ENCODE results near the gene ORC3. TPM values are rescaled to one million over a fixed set of nuclear protein-coding genes. Genes with fewer than 3 reads are reported as not detected.

The ORC3 gene
- total and polyA plus RNA-seq, 2 of the 4 experiments (the other 2 are of a cell fraction): 22.3 to 30.6 TPM

DNA sequence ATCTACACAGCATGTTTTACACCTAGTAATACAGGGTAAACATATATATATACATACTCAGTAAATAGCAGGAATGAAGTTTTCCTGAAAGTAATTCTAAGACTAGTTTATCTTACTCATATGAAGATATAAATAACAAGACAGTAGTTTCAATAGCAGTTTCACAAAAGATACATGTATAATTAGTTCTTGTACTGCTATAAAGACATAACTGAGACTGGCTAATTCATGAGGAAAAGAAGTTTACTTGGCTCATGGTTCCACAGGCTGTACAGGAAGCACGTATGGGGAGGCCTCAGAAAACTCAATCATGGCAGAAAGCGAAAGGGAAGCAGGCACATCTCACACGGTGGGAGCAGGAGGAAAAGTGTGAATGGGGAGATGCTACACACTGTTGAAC lies 17.1 kb upstream of the ORC3 start:
- CTCF ChIA-PET: interaction anchor here (0.8 kb wide), 1 partner anchor 66 kb away, joined by 3 read pairs; no protein-coding TSS in a partner anchor
- Histone ChIP-seq H3K4me1 (ENCODE audit: control insufficient read depth, insufficient read depth, low read length) (peaks cover 23% of the 10 kb centered on the region), H3K4me2 (ENCODE audit: low read depth, low read length) (peak overlapping the region; percentile 61), H2BK15ac (ENCODE audit: low read depth, low read length) (no peak overlapping the region; the same call in 2 of the 3 replicates), H4K91ac (ENCODE audit: insufficient read depth, low read depth, low read length) (peak overlapping the region; percentile 74; the same call in 1 of the 2 replicates), H2BK120ac (ENCODE audit: low read depth, low read length) (peak overlapping the region; percentile 61), H2BK5ac (ENCODE audit: low read depth, low read length, poor library complexity, severe bottlenecking) (peak overlapping the region; percentile 89), H4K8ac (ENCODE audit: low read depth in 2 of 2, low read length in 2 of 2) (peak overlapping the region; percentile 66 to 82; a peak in 3 of 4 replicates), H3K27me3 (ENCODE audit: control insufficient read depth, insufficient read depth, low read length) (no peaks in the 10 kb centered on the region), H3K9me1 (ENCODE audit: insufficient read depth, low read length) (peaks cover 12% of the 10 kb centered on the region), H2AK9ac (replicated peaks; ENCODE audit: low read depth, low read length, poor library complexity) (no peak overlapping the region), H4K5ac (ENCODE audit: low read depth, low read length) (peak overlapping the region; percentile 80), H3K4ac (ENCODE audit: low read depth, low read length) (peak overlapping the region; percentile 42; the same call in 1 of the 2 replicates), H2AK5ac (ENCODE audit: low read depth, low read length) (peak overlapping the region; percentile 46; the same call in 1 of the 2 replicates), H3K36me3 (ENCODE audit: control insufficient read depth, insufficient read depth, low read length) (peaks cover 13% of the 10 kb centered on the region), H3K18ac (ENCODE audit: low read depth, low read length) (peak overlapping the region; percentile 85), H3K79me1 (ENCODE audit: low read depth in 1 of 2, low read length in 2 of 2) (peaks cover 33 to 64% of the 10 kb centered on the region in 2 experiments), H4K20me1 (ENCODE audit: insufficient read depth, low read length) (peaks cover 35% of the 10 kb centered on the region; the same call in 1 of the 2 replicates), H3K14ac (replicated peaks; ENCODE audit: low read depth, low read length) (no peak overlapping the region; the same call in none of the 2 replicates), H3K23ac (ENCODE audit: low read depth, low read length) (no peak overlapping the region), H2BK20ac (ENCODE audit: low read depth, low read length) (0 out of 2 replicates have a peak overlapping the region, but pooled peaks have one; percentile 65), H3K9me3 (ENCODE audit: control insufficient read depth, insufficient read depth, low read length) (no peaks in the 10 kb centered on the region), H2AFZ (replicated peaks; ENCODE audit: low read length, poor library complexity) (no peak overlapping the region), H3K9ac (ENCODE audit: low read depth, low read length) (no peak overlapping the region), H3K27ac (ENCODE audit: insufficient read depth, low read length) (peak overlapping the region; percentile 16; the same call in 1 of the 2 replicates), H3K4me3 (ENCODE audit: insufficient read depth, low read depth, low read length) (no peak overlapping the region), H3K56ac (ENCODE audit: extremely low read depth, insufficient read depth, low read length) (no peak overlapping the region)
- no CpG with 5 or more reads among the region's 3 CpGs for WGBS, 2 experiments (ENCODE audit: extremely low coverage in 2 of 2, insufficient read length in 1 of 2)
- intact Hi-C loops (cut with micrococcal nuclease) (loop anchor here (10.0 kb wide), 1 partner anchor 168 kb away; the partner anchor contains the start of gene CFAP206), dilution Hi-C loops (cut with HindIII; ENCODE audit: low sequenced_read_pairs, unreplicated experiment) (no loop called here), in situ Hi-C loops (cut with MboI; ENCODE audit: low sequenced_read_pairs) (loop anchor here (25.0 kb wide), 1 partner anchor 1289 kb away; no protein-coding TSS in a partner anchor)
- POLR2A ChIA-PET (ENCODE audit: unreplicated experiment): no interaction called here
- no TSS peak for BruUV-seq (replicated peaks)
- no peak for DNase-seq
- no peak for ATAC-seq (ENCODE audit: low read depth)
- TF ChIP-seq BHLHE40 (IDR thresholded peaks at IDR 0.05; ENCODE audit: low read depth, low read length) (no peak), MAFK (IDR thresholded peaks at IDR 0.05; ENCODE audit: low read depth, low read length) (no peak), RCOR1 (IDR thresholded peaks at IDR 0.05; ENCODE audit: insufficient replicate concordance, low read length) (no peak), CEBPB (IDR thresholded peaks at IDR 0.05; ENCODE audit: low read depth, low read length) (no peak), MAZ (IDR thresholded peaks at IDR 0.05; ENCODE audit: borderline replicate concordance, low read depth, low read length) (no peak), NFE2L2 (IDR thresholded peaks at IDR 0.05; ENCODE audit: low read depth, low read length) (no peak), CHD1 (IDR thresholded peaks at IDR 0.05; ENCODE audit: low read depth, low read length) (no peak), POLR2A (IDR thresholded peaks at IDR 0.05; ENCODE audit: low read depth, low read length) (no peak), RAD21 (IDR thresholded peaks at IDR 0.05; ENCODE audit: low read length) (no peak), SMC3 (IDR thresholded peaks at IDR 0.05; ENCODE audit: low read depth, low read length) (no peak), FOS (IDR thresholded peaks at IDR 0.05; ENCODE audit: low read depth, low read length) (no peak), MXI1 (IDR thresholded peaks at IDR 0.05; ENCODE audit: borderline replicate concordance, low read depth, low read length) (no peak), RFX5 (IDR thresholded peaks at IDR 0.05; ENCODE audit: low read depth, low read length) (no peak)
- TF ChIP-seq, protein P1, sequence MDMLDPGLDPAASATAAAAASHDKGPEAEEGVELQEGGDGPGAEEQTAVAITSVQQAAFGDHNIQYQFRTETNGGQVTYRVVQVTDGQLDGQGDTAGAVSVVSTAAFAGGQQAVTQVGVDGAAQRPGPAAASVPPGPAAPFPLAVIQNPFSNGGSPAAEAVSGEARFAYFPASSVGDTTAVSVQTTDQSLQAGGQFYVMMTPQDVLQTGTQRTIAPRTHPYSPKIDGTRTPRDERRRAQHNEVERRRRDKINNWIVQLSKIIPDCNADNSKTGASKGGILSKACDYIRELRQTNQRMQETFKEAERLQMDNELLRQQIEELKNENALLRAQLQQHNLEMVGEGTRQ (IDR thresholded peaks at IDR 0.05; ENCODE audit: low read depth, low read length): no peak
- TF ChIP-seq, protein P2, sequence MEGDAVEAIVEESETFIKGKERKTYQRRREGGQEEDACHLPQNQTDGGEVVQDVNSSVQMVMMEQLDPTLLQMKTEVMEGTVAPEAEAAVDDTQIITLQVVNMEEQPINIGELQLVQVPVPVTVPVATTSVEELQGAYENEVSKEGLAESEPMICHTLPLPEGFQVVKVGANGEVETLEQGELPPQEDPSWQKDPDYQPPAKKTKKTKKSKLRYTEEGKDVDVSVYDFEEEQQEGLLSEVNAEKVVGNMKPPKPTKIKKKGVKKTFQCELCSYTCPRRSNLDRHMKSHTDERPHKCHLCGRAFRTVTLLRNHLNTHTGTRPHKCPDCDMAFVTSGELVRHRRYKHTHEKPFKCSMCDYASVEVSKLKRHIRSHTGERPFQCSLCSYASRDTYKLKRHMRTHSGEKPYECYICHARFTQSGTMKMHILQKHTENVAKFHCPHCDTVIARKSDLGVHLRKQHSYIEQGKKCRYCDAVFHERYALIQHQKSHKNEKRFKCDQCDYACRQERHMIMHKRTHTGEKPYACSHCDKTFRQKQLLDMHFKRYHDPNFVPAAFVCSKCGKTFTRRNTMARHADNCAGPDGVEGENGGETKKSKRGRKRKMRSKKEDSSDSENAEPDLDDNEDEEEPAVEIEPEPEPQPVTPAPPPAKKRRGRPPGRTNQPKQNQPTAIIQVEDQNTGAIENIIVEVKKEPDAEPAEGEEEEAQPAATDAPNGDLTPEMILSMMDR (conservative IDR thresholded peaks at IDR 0.05; ENCODE audit: low read depth, low read length): no peak
- TF ChIP-seq, protein P3, sequence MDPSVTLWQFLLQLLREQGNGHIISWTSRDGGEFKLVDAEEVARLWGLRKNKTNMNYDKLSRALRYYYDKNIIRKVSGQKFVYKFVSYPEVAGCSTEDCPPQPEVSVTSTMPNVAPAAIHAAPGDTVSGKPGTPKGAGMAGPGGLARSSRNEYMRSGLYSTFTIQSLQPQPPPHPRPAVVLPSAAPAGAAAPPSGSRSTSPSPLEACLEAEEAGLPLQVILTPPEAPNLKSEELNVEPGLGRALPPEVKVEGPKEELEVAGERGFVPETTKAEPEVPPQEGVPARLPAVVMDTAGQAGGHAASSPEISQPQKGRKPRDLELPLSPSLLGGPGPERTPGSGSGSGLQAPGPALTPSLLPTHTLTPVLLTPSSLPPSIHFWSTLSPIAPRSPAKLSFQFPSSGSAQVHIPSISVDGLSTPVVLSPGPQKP (IDR thresholded peaks at IDR 0.05; ENCODE audit: borderline replicate concordance, low read depth, low read length): no peak

Data from IMR-90 (cell line).